GM19397 (cell line): Measurements from ENCODE around the gene RAB5B.
"Not testable (repeated sequence)": the region's sequence is repeated elsewhere in the genome, so short reads cannot be mapped to it uniquely, and the experiment has no call there.

Experiments used
- ATAC-seq: cut with Tn5 transposase; IDR thresholded peaks from one replicate; pipeline ENCODE4 v1.9.1; 2021; ENCODE audit warnings: mild to moderate bottlenecking, moderate library complexity; ENCODE audit not compliant: unreplicated experiment

RAB5B gene

GRCh38 chr12:56013482-56013881 lies 39.6 kb downstream of the RAB5B start:
- no peak for ATAC-seq

GRCh38 chr12:56014205-56014604 lies 40.3 kb downstream of the RAB5B start:
- no peak for ATAC-seq

GRCh38 chr12:56017181-56017580 lies 43.3 kb downstream of the RAB5B start:
- no peak for ATAC-seq

- no peak for ATAC-seq
Observed at GRCh38 chr12:56018356-56018755, 44.5 kb downstream of the RAB5B start.

GRCh38 chr12:56020423-56021184 lies 46.7 kb downstream of the RAB5B start, which contains the start of gene IKZF4:
TSS of gene IKZF4 (plus strand) at chr12:56021043. CDS start at chr12:56021494, 451 bp downstream.
- ATAC-seq, result no peak

- ATAC-seq, result no peak
Observed at GRCh38 chr12:56021889-56022497, 48.1 kb downstream of the RAB5B start.

- ATAC-seq, result no peak
Observed at GRCh38 chr12:56028511-56029165, 54.8 kb downstream of the RAB5B start.

GRCh38 chr12:56029166-56029519 lies 55.3 kb downstream of the RAB5B start:
- ATAC-seq, result no peak

- no peak for ATAC-seq
Observed at GRCh38 chr12:56029666-56030293, 55.9 kb downstream of the RAB5B start.

- ATAC-seq, result no peak
Observed at GRCh38 chr12:56031987-56032386, 58.1 kb downstream of the RAB5B start.

- no peak for ATAC-seq
Observed at GRCh38 chr12:56034586-56035332, 60.9 kb downstream of the RAB5B start.

GRCh38 chr12:56037161-56037560 lies 63.3 kb downstream of the RAB5B start:
- ATAC-seq, result no peak

- ATAC-seq, result no peak
Observed at GRCh38 chr12:56038022-56038655, 64.3 kb downstream of the RAB5B start.

GRCh38 chr12:56040151-56040550 lies 66.3 kb downstream of the RAB5B start:
- ATAC-seq, result no peak

GRCh38 chr12:56040963-56041551 lies 67.2 kb downstream of the RAB5B start:
- no peak for ATAC-seq

GRCh38 chr12:56041552-56042429 lies 67.9 kb downstream of the RAB5B start, which contains the start of gene RPS26:
TSS of gene RPS26 (plus strand) at chr12:56041918. CDS start at chr12:56042167, 249 bp downstream.
- ATAC-seq, result peak; percentile 96

- ATAC-seq, result not testable (repeated sequence)
Observed at GRCh38 chr12:56042430-56042813, 68.5 kb downstream of the RAB5B start.

GRCh38 chr12:56042843-56043242 lies 69.0 kb downstream of the RAB5B start:
- ATAC-seq, result no peak
